KMS-11 (cell line): Measurements from ENCODE around the gene SMIM15.

Experiments used
- H2AFZ ChIP-seq: fragments of 200-600 bp; sonication (generic); 2 replicates; pipeline ENCODE4 v1.6.1; 2016; ENCODE audit warnings: antibody characterized with exemption, mixed run types, low read depth
- H3K27ac ChIP-seq: fragments of 200-600 bp; sonication (generic); 2 replicates; pipeline ENCODE4 v1.6.1; 2016; ENCODE audit warnings: mild to moderate bottlenecking, mixed run types
- H3K27me3 ChIP-seq: fragments of 200-600 bp; sonication (generic); 2 replicates; pipeline ENCODE4 v1.6.1; 2017; ENCODE audit warnings: mild to moderate bottlenecking, low read depth, mixed run types, moderate library complexity; ENCODE audit not compliant: insufficient read depth
- H3K36me3 ChIP-seq: fragments of 200-600 bp; sonication (generic); 2 replicates; pipeline ENCODE4 v1.6.1; 2017; ENCODE audit warnings: mild to moderate bottlenecking, mixed run types; ENCODE audit not compliant: insufficient read depth
- H3K4me1 ChIP-seq: fragments of 200-600 bp; sonication (generic); 2 replicates; pipeline ENCODE4 v1.6.1; 2016; ENCODE audit warnings: mild to moderate bottlenecking, low read depth, mixed run types; ENCODE audit not compliant: poor library complexity, severe bottlenecking
- H3K4me2 ChIP-seq: fragments of 200-600 bp; sonication (generic); 2 replicates; pipeline ENCODE4 v1.7.0; 2016; ENCODE audit warnings: mild to moderate bottlenecking, mixed run types
- H3K4me3 ChIP-seq: fragments of 200-600 bp; sonication (generic); IDR thresholded peaks from 2 replicates; pipeline ENCODE4 v1.6.1; 2017; ENCODE audit warnings: low read depth, low read length, mixed read lengths; ENCODE audit not compliant: insufficient read depth
- H3K79me2 ChIP-seq: fragments of 200-600 bp; sonication (generic); 2 replicates; pipeline ENCODE4 v1.6.1; 2016; ENCODE audit warnings: low read depth, mixed run types; ENCODE audit not compliant: insufficient read depth
- H3K9ac ChIP-seq: fragments of 200-600 bp; sonication (generic); 2 replicates; pipeline ENCODE4 v1.6.1; 2016; ENCODE audit warnings: mild to moderate bottlenecking, mixed run types
- H4K20me1 ChIP-seq: fragments of 200-600 bp; sonication (generic); 2 replicates; pipeline ENCODE4 v1.6.1; 2016; ENCODE audit warnings: mild to moderate bottlenecking, mixed run types; ENCODE audit not compliant: insufficient read depth
- TF ChIP-seq, protein P1 (sequence below): fragments of 200-600 bp; sonication (generic); conservative IDR thresholded peaks from 2 replicates; pipeline ENCODE4 v1.6.1; 2017; ENCODE audit warnings: low read depth, mild to moderate bottlenecking, antibody characterized with exemption, low read length, moderate library complexity, mixed read lengths

Gene SMIM15

DNA sequence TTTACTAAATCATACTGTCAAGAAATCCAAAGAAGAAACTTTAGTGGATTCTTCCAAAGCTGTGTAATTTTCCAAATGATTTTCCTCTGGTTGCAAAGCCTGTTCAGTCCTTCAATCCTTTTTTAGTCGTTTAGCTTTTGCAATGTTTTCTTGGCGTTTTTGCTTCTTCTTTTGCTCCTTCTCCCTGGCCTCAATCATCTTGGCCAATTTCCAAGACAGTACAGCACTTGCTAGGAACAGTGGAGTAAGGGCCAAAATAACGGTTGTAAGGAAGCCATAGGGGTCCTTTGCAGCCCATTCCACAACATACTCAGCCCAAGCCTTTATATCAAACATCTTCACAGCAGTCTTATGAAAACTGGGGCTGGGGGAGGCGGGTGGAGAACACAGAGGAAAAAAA lies 2.4 kb downstream of the SMIM15 start:
- H3K9ac ChIP-seq, result no peak overlapping the region

DNA sequence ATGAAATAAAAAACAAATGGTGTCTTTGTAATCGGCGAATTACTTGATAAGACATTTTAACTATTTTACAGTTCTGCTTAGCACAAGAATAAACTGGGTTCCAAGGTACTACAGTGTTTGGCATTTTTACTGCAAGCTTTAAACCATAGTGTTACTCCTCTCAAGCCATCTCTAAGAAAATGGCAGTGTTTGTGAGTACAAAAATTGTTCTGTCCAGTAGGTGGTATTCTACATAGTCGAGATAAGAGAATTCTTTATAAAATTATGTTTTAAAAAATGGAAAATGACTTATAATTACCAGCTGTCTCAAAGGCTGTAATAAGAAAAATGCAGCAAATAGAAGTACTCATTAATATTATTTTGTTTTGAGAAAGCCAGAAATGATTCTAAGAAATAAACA lies 3.2 kb downstream of the SMIM15 start:
- peaks cover 7% of the 10 kb centered on the region; the same call in 1 of the 2 replicates for H3K36me3 ChIP-seq
- no peak overlapping the region for H3K4me3 ChIP-seq
- H2AFZ ChIP-seq, result no peak overlapping the region
- TF ChIP-seq, protein P1, sequence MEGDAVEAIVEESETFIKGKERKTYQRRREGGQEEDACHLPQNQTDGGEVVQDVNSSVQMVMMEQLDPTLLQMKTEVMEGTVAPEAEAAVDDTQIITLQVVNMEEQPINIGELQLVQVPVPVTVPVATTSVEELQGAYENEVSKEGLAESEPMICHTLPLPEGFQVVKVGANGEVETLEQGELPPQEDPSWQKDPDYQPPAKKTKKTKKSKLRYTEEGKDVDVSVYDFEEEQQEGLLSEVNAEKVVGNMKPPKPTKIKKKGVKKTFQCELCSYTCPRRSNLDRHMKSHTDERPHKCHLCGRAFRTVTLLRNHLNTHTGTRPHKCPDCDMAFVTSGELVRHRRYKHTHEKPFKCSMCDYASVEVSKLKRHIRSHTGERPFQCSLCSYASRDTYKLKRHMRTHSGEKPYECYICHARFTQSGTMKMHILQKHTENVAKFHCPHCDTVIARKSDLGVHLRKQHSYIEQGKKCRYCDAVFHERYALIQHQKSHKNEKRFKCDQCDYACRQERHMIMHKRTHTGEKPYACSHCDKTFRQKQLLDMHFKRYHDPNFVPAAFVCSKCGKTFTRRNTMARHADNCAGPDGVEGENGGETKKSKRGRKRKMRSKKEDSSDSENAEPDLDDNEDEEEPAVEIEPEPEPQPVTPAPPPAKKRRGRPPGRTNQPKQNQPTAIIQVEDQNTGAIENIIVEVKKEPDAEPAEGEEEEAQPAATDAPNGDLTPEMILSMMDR, result no peak
- H3K4me2 ChIP-seq, result no peak overlapping the region
- no peaks in the 10 kb centered on the region for H3K27me3 ChIP-seq
- peaks cover 16% of the 10 kb centered on the region for H3K4me1 ChIP-seq
- H4K20me1 ChIP-seq, result no peaks in the 10 kb centered on the region
- no peak overlapping the region for H3K27ac ChIP-seq
- H3K9ac ChIP-seq, result no peak overlapping the region
- H3K79me2 ChIP-seq, result peaks cover 24% of the 10 kb centered on the region

More for the DNA sequence above, 2.4 kb downstream of the SMIM15 start:
- H4K20me1 ChIP-seq, result no peaks in the 10 kb centered on the region
- peaks cover 16% of the 10 kb centered on the region for H3K4me1 ChIP-seq
- TF ChIP-seq, protein P1, result no peak
- no peak overlapping the region for H3K27ac ChIP-seq
- no peaks in the 10 kb centered on the region for H3K27me3 ChIP-seq
- H3K4me2 ChIP-seq, result no peak overlapping the region
- H3K36me3 ChIP-seq, result peaks cover 7% of the 10 kb centered on the region; the same call in 1 of the 2 replicates
- no peak overlapping the region for H2AFZ ChIP-seq
- no peak overlapping the region for H3K4me3 ChIP-seq
- peaks cover 24% of the 10 kb centered on the region for H3K79me2 ChIP-seq

DNA sequence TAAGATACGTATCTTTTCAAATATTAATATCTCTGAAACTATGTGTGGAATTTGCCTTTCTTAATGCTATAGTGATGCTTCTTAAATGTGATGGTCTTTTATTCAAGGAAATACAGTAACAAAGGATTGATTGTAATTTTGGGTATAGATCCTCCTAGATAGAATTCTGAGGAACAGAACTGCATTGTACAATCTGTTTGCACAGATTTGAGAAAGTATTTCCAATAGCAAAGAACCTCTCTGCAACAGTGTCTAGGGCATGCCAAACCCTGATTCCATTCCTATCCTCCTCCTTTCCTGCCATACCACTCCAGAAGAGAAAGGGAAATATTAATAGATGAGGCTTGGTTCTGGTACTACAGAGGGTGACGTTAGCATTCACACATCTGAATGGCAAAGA lies 10.4 kb downstream of the SMIM15 start:
- Histone ChIP-seq H3K27ac (no peak overlapping the region), H3K4me3 (no peak overlapping the region), H3K4me2 (no peak overlapping the region), H2AFZ (no peak overlapping the region), H3K36me3 (no peaks in the 10 kb centered on the region), H3K27me3 (no peaks in the 10 kb centered on the region), H3K9ac (no peak overlapping the region), H4K20me1 (no peaks in the 10 kb centered on the region), H3K4me1 (no peaks in the 10 kb centered on the region), H3K79me2 (no peaks in the 10 kb centered on the region)
- TF ChIP-seq, protein P1, result no peak

DNA sequence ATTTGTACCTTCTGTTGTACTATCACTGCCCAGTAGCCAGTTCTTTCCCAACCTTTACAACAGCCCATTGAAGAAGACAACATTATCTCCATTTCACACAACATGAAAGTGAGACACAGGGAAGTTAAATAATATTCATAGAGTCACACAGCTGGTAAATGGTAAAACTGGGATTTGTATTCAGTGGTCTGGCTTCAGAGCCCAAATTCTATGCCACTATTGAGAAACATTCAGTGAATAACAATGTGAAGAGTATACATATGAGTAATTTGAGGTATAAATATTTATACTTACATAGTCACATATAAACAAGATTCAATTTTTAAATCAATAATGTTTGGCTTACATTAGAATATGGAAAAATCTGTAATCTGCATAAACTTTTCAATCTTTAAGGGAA lies 13.8 kb downstream of the SMIM15 start:
- Histone ChIP-seq H3K27ac (no peak overlapping the region), H3K4me3 (no peak overlapping the region), H3K9ac (no peak overlapping the region), H3K4me1 (no peaks in the 10 kb centered on the region), H3K36me3 (no peaks in the 10 kb centered on the region), H3K79me2 (no peaks in the 10 kb centered on the region), H3K4me2 (no peak overlapping the region), H2AFZ (no peak overlapping the region), H3K27me3 (no peaks in the 10 kb centered on the region), H4K20me1 (no peaks in the 10 kb centered on the region)
- TF ChIP-seq, protein P1, result no peak
